GM18519 (cell line): ENCODE data around the gene SGTA.
"Not testable (repeated sequence)": the region's sequence is repeated elsewhere in the genome, so short reads cannot be mapped to it uniquely, and the experiment has no call there.

Experiments
- ATAC-seq: cut with Tn5 transposase; IDR thresholded peaks from one replicate; pipeline ENCODE4 v1.9.1; 2021; ENCODE audit warnings: mild to moderate bottlenecking, moderate library complexity; ENCODE audit not compliant: unreplicated experiment, low FRiP score

The SGTA gene, protein sequence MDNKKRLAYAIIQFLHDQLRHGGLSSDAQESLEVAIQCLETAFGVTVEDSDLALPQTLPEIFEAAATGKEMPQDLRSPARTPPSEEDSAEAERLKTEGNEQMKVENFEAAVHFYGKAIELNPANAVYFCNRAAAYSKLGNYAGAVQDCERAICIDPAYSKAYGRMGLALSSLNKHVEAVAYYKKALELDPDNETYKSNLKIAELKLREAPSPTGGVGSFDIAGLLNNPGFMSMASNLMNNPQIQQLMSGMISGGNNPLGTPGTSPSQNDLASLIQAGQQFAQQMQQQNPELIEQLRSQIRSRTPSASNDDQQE

GRCh38 chr19:2782936-2783780 is at the start of gene SGTA:
SGTA (minus strand) TSS chr19:2783273; CDS start chr19:2769068, 14,205 bp downstream.
- ATAC-seq, result peak; percentile 46

GRCh38 chr19:2827840-2828489 is 44.9 kb upstream of the SGTA start:
- no peak for ATAC-seq

DNA sequence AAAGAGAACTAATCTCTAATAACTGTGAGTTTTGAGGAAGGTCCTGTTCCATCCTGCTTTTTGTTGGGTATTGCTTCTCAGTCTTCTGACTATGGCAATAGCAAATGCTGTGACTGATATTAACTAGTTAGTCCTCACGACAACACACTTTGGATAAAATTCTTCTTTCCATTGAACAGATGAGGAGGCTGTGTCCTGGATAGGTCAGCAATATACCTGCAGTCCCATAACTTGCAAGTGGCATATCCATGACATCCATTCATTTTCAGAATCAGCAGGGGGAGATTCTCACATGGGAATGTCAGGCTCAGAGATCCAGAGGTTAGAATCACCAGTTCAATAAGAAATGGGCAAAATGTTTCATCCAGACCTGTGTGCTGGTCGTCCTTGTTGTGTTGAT is 43.9 kb upstream of the SGTA start:
- ATAC-seq, result no peak

DNA sequence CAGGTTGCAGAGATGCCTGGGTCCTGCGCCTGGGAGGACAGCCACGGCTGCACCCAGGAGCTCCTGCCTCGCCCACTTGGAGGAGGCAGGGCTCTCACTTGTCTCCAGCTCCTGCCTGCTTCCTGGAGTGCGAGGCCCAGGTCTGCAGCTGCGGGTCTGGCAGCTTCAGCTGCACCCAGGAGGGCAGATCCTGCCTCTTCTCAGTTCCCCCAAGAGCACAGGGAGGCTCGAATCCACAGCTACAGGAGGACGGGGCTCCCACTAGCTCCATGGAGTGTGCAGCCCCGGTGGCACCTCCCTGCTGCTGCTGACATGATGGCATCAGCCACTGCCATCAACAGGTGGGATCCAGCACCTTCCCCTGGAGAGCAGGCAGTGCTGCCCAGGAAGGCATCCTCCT is 41.1 kb upstream of the SGTA start:
- no peak for ATAC-seq

- no peak for ATAC-seq
Observed at GRCh38 chr19:2823646-2824045, 40.6 kb upstream of the SGTA start.

DNA sequence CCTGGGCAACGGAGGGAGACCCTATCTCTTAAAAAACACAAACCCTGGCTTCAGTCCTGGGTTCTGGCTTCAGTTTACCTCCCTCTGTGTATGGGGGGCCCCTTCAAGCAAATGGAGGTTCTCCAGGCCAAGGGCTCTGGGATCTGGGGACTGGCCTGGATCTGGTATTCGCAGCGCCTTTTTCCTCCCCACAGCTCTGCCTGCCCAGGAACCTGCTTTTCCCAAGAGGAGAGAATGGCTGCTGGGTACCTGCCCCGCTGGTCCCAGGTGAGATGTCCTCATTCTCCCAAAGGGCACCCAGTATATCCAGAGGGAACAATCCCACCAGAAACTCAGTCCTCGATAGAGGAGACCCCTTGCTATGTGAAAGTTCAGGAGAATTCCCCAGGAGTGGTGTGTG is 39.8 kb upstream of the SGTA start:
- no peak for ATAC-seq

DNA sequence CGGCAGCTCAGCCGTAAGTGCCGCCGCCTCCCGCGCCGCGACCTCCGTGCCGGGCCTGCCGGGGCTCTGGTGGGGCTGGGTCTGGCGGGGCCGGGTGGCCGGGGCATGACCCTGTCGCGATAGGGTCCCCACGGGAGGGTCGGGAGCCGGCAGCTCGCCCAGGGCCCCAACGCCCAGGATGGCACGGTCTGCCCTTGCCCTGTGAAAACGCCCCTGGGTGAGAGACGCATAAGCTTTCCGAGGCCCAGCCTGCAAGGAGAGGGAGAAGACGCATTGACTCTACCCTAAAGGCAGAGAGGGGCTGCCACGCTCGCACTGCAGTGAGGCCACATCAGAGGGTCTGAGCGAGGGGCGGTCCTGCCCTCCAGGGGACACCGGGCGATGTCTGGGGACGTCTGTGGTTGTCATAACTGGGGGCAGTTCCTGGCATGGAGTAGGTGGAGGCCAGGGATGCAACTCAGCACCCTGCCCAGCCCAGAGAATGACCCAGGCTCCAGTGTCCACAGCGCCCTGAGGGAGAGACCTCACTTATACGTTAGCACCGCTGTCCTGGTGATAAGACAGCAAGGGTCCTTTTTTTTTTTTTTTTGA is 37.1 kb upstream of the SGTA start:
- peak; percentile 4 for ATAC-seq

DNA sequence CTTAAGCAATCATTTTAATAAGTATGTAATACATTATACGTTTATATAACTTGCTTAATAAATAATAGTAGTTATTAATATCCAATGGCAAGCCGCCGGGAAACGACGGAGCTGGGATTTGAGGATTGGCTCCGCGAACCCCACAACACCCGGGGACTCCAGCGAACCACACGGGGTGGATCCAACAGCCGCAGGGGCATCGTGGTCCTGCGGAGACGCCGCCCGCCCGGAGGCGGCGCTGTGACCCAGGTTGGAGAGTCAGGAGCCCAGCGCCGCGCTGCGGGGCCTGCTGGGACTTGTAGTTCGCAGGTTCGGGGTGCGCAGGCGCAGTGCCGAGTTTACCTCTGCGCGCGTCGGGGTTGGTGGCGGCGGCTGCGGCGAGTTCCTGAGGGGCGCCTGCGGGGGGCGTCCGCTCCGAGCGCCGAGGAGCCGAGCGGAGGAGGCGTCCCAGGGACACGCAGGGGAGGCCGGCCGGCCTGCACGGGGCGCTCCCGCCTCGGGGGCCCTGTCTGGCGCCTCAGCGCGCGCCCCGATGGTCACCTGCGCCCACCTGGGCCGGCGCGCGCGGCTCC is 36.6 kb upstream of the SGTA start, which contains the start of gene ZNF554:
Gene ZNF554 (plus strand): TSS at position 329 of the 572 bp plus-strand sequence. CDS start 204 bp downstream, at position 533.
- peak; percentile 69 for ATAC-seq

GRCh38 chr19:2817237-2817829 is 34.3 kb upstream of the SGTA start:
- not testable (repeated sequence) for ATAC-seq

DNA sequence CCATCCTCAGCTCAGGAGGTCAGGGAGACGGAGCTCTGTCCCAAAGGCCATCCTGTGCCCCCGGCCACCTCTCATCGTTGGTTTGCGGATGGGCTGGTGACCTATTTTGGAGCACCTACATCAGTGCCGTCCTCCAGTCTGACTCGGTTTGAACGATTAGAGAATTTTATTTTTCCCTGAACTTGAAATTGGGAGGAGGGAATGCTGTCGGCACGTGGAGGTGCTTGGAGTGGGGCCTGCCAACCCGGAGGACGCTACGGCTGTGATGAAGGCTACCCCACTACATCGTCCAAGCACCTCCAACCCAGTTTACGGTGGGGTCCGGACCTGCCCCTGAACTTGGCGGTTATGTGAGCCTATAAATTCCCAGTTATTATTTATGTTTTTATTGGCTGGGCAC is 33.6 kb upstream of the SGTA start:
- ATAC-seq, result no peak

DNA sequence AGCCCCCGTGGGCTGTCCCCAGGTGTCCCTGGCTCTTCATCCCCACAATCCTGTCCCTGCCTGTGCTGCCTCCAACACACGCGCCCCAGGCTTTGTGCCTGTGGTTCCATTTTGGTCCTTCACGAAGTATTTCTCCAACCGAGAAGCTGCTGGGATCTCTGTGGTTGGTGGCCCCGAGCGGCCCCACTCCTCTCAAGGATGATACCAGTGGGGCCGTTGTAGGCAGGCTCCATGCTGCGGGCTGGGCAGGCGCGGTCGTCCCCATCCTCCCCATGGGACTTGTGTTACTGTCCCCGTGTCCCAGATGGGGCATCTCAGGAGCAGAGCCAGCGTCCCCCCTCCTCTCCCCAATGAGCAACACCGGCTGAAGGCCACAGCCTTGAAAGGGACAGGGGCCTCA is 32.9 kb upstream of the SGTA start:
- ATAC-seq, result no peak

DNA sequence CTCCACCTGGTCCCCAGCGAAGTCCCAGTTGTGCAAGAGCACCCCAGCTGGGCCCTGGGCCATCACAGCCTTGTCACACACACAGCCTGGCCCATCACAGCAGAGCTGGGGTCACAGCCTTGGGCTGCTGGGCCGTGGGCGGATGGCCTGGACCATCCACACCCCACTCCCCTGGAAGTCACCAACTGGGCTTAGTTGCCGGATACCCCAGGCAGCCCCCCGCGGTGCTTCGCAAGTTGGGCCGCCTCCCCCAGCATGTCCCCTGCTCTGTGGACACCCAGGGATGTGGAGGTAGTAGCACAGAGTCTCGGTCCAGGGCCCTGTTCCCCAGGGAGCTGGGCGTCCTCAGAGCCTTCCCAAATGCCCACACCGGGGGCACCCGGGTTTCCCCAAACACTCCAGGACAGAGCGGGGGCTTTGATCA is 32.1 kb upstream of the SGTA start:
- ATAC-seq, result no peak

DNA sequence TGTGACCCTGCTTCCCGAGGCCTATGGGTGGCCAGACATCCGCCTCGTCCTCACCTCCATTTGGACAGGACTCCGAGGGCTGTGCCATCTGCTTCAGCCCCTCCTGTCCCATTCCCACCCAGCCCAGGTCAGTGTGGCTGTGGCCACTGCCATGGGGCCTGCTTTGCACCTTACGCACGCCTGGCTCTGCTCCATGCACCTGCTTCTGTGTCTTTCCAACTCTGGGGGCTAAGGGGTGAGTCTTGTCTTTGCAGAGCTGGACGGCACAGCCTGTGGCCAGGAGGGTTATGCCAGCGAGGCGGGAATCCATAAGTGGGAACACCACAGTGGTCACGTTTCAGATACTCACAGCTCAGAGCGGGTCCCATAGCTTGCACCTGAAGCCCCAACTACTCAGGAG is 31.4 kb upstream of the SGTA start:
- no peak for ATAC-seq

GRCh38 chr19:2813235-2814160 is 30.4 kb upstream of the SGTA start:
- no peak for ATAC-seq

- no peak for ATAC-seq
Observed at GRCh38 chr19:2812414-2813234, 29.6 kb upstream of the SGTA start.

DNA sequence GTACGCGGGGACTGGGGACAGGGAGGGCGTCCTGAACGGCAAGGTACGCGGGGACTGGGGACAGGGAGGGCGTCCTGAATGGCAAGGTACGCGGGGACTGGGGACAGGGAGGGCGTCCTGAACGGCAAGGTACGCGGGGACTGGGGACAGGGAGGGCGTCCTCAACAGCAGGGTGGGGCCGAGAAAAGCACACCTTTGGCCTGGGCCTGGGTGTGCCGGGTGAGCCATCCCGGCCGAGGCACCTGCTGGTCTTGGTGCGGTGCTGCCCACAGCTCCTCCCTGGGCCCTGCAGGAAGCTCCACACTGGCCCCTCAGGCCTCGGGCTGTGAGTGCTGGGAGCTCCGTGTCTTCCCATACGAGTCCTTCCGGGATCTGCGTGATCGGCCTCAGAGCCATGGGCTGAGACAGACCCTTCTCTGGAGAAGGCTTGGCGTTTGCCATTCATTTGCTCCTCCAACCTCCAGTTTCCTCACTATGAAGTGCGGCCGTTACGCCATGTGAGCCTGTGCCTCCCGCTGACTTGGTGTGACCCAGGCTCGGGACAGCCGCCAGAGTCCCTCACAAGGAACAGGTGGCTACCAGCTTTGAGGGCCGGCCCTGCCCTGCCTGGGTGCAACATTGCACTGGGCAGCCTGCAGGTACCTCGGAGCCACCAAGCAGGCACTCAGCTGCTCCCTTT is 28.8 kb upstream of the SGTA start:
- no peak for ATAC-seq

- no peak for ATAC-seq
Observed at GRCh38 chr19:2811221-2811722, 28.2 kb upstream of the SGTA start.
